ENCODE results near the gene KIF1B.
"Not testable (repeated sequence)": the region's sequence is repeated elsewhere in the genome, so short reads cannot be mapped to it uniquely, and the experiment has no call there.

KIF1B gene

DNA sequence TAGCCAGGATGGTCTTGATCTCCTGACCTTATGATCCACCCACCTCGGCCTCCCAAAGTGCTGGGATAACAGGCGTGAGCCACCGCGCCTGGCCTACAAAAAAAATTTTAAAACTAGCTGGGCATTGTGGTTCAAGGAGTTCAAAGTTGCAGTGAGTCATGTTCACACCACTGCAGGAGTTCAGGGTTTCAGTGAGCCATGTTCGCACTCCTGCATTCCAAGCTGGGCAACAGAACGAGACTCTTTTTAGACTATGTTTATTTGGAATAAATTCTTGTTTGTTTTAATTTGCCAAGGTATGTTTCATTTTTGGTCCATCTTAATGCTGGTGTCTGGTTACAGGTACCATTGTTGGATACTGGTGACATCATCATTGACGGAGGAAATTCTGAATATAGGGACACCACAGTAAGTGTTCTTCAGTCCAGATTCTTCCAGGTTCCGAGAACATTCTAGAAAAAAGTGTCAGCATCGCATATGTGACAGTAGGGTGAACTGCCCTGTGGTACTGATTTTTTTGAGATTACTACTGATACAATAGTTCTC, 192.4 kb downstream of the KIF1B start:
- Histone ChIP-seq H3K79me2 (no peaks in the 10 kb centered on the region), H3K4me1 (peaks cover 6% of the 10 kb centered on the region), H3K4me3 (ENCODE audit: low read depth, low read length) (no peak overlapping the region), H3K36me3 (ENCODE audit: control insufficient read depth, insufficient read depth, low read length) (no peaks in the 10 kb centered on the region), H2AFZ (no peak overlapping the region), H3K27me3 (ENCODE audit: control insufficient read depth, insufficient read depth, low read length) (no peaks in the 10 kb centered on the region), H3K4me2 (ENCODE audit: low read length) (no peak overlapping the region), H3K9me3 (ENCODE audit: control insufficient read depth, low read length) (no peaks in the 10 kb centered on the region), H3K27ac (no peak overlapping the region), H3K9ac (no peak overlapping the region)
- TF ChIP-seq, protein P1, sequence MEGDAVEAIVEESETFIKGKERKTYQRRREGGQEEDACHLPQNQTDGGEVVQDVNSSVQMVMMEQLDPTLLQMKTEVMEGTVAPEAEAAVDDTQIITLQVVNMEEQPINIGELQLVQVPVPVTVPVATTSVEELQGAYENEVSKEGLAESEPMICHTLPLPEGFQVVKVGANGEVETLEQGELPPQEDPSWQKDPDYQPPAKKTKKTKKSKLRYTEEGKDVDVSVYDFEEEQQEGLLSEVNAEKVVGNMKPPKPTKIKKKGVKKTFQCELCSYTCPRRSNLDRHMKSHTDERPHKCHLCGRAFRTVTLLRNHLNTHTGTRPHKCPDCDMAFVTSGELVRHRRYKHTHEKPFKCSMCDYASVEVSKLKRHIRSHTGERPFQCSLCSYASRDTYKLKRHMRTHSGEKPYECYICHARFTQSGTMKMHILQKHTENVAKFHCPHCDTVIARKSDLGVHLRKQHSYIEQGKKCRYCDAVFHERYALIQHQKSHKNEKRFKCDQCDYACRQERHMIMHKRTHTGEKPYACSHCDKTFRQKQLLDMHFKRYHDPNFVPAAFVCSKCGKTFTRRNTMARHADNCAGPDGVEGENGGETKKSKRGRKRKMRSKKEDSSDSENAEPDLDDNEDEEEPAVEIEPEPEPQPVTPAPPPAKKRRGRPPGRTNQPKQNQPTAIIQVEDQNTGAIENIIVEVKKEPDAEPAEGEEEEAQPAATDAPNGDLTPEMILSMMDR (IDR thresholded peaks at IDR 0.05), result no peak

DNA sequence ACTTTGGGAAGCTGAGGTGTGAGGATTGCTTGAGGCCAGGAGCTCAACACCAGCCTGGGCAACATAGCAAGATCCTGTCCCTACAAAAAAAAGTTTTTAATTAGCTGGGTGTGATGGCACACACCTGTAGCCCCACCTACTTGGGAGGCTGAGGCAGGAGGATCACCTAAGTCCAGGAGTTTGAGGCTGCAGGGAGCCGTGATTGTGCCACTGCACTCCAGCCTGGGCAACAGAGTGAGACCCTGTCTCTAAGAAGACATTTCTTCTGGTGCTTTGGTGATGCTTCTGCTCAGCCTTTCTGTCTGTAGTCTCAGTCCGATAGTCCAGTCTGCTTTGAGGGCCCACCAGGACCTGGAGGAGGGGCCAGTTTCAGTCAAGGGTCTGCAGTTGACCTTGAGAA, 196.8 kb downstream of the KIF1B start:
- TF ChIP-seq, protein P1 (IDR thresholded peaks at IDR 0.05), result no peak
- Histone ChIP-seq H3K9me3 (ENCODE audit: control insufficient read depth, low read length) (no peaks in the 10 kb centered on the region), H3K4me1 (no peaks in the 10 kb centered on the region), H3K36me3 (ENCODE audit: control insufficient read depth, insufficient read depth, low read length) (no peaks in the 10 kb centered on the region), H3K79me2 (no peaks in the 10 kb centered on the region), H3K27ac (no peak overlapping the region), H2AFZ (no peak overlapping the region), H3K9ac (no peak overlapping the region), H3K27me3 (ENCODE audit: control insufficient read depth, insufficient read depth, low read length) (no peaks in the 10 kb centered on the region), H3K4me2 (ENCODE audit: low read length) (no peak overlapping the region), H3K4me3 (ENCODE audit: low read depth, low read length) (no peak overlapping the region)

DNA sequence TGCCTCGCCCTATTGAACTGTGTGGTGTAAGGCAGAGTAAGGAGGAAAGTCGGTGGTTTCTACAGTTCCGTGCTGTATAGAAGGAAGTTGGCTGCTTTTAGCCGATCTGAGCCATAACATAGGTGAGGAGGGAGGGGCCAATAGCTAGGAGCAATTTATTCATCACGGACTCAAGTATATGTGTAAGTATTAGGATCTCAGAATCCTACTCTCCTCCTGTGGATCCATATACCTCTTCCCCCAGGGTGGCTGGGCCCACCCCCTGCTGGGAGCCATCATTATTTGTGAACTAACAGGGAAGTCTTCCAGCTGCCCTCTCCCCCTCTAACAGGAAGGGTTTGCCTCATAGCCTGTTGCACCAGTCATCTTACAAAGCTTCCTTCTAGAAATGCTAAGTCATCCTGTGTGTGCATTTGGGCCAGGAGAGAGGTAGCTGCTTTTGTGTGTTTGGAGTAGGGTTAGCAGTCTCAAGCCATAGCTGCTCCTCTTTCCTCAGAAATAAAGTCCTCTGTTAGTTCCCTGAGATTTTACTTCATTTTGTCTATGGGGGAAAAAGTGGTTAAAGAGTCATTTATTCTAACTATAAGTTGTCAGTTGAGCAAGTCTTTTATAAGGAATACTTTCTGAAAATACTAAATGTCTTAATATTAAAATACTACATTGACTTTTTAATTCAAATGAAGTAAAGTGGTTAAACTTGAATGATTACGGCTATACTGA, 205.0 kb downstream of the KIF1B start:
- Histone ChIP-seq H3K4me3 (ENCODE audit: low read depth, low read length) (no peak overlapping the region), H3K27me3 (ENCODE audit: control insufficient read depth, insufficient read depth, low read length) (no peaks in the 10 kb centered on the region), H2AFZ (no peak overlapping the region), H3K27ac (no peak overlapping the region), H3K9me3 (ENCODE audit: control insufficient read depth, low read length) (no peaks in the 10 kb centered on the region), H3K79me2 (no peaks in the 10 kb centered on the region), H3K9ac (no peak overlapping the region), H3K36me3 (ENCODE audit: control insufficient read depth, insufficient read depth, low read length) (no peaks in the 10 kb centered on the region), H3K4me1 (no peaks in the 10 kb centered on the region), H3K4me2 (ENCODE audit: low read length) (no peak overlapping the region)
- TF ChIP-seq, protein P1 (IDR thresholded peaks at IDR 0.05), result no peak

DNA sequence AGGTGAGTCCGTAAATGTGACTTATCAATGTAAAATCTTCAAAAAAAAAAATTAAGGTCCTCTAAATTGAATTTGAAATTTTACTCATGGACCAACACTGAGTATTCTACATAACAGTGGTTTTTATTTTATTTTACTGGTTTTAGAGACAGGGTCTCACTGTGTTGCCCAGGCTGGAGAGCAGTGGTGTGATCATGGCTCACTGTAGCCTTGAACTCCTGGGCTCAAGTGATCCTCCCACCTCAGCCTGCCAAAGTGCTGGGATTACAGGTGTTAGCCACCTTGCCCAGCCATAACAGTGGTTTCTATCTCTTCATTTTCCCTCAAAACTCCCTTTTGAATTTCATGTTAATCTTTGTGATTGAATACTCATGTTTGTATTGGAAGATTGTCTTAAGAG, 205.6 kb downstream of the KIF1B start:
- not testable (repeated sequence) for H3K4me1 ChIP-seq; H3K4me3 ChIP-seq (ENCODE audit: low read depth, low read length); H3K79me2 ChIP-seq; H2AFZ ChIP-seq; H3K27ac ChIP-seq; H3K4me2 ChIP-seq (ENCODE audit: low read length); H3K27me3 ChIP-seq (ENCODE audit: control insufficient read depth, insufficient read depth, low read length); H3K9me3 ChIP-seq (ENCODE audit: control insufficient read depth, low read length); H3K9ac ChIP-seq; H3K36me3 ChIP-seq (ENCODE audit: control insufficient read depth, insufficient read depth, low read length)

DNA sequence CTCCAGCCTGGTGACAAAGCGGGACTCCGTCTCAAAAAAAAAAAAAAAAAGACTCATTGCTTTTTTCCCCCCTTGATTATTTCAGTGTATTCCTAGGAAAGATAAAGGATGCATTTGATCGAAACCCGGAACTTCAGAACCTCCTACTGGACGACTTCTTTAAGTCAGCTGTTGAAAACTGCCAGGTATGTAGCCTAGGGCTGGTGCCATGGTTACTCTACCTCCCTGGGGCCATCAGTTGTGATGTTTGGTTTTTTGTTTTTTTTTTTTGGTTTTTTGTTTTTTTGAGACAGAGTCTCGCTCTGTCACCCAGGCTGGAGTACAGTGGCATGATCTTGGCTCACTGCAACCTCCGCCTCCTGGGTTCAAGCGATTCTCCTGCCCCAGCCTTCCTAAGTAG, 208.4 kb downstream of the KIF1B start:
- H3K9ac ChIP-seq; H3K27me3 ChIP-seq (ENCODE audit: control insufficient read depth, insufficient read depth, low read length); H3K36me3 ChIP-seq (ENCODE audit: control insufficient read depth, insufficient read depth, low read length); H3K79me2 ChIP-seq; H3K4me1 ChIP-seq; H3K27ac ChIP-seq; H3K4me3 ChIP-seq (ENCODE audit: low read depth, low read length); H3K9me3 ChIP-seq (ENCODE audit: control insufficient read depth, low read length); H2AFZ ChIP-seq; H3K4me2 ChIP-seq (ENCODE audit: low read length): not testable (repeated sequence)

DNA sequence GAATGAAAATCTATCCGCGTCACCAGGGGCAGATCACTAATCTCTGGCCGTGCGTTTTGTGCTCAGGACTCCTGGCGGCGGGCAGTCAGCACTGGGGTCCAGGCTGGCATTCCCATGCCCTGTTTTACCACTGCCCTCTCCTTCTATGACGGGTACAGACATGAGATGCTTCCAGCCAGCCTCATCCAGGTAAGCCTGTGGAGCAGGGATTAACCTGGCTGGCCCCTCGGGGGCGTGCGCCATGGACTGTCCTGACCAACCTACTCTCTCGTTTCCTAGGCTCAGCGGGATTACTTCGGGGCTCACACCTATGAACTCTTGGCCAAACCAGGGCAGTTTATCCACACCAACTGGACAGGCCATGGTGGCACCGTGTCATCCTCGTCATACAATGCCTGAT, 209.0 kb downstream of the KIF1B start:
- H3K36me3 ChIP-seq (ENCODE audit: control insufficient read depth, insufficient read depth, low read length), result no peaks in the 10 kb centered on the region

More for the DNA sequence above, 209.0 kb downstream of the KIF1B start:
- Histone ChIP-seq H3K4me3 (ENCODE audit: low read depth, low read length) (no peak overlapping the region), H3K79me2 (no peaks in the 10 kb centered on the region), H3K9me3 (ENCODE audit: control insufficient read depth, low read length) (no peaks in the 10 kb centered on the region), H3K9ac (no peak overlapping the region), H3K27ac (no peak overlapping the region), H3K4me2 (ENCODE audit: low read length) (no peak overlapping the region), H3K4me1 (no peaks in the 10 kb centered on the region), H3K27me3 (ENCODE audit: control insufficient read depth, insufficient read depth, low read length) (no peaks in the 10 kb centered on the region), H2AFZ (no peak overlapping the region)
- TF ChIP-seq, protein P1 (IDR thresholded peaks at IDR 0.05), result no peak
